Liver (tissue), 9 donors: ENCODE measurements around the gene CHST13. TPM values are rescaled to one million over a fixed set of nuclear protein-coding genes. Genes with fewer than 3 reads are reported as not detected.

Experiments
- DNase-seq: peaks from one replicate; pipeline ENCODE4 v3.0.0-alpha.2; 2017; ENCODE audit warnings: low spot score
- H3K27ac ChIP-seq, 2 donors: one replicate each; pipeline ENCODE4 v1.7.0; 2013; ENCODE audit warnings: inconsistent platforms in 2 of 2, low read length in 2 of 2, control low read depth in 1 of 2, low read depth in 1 of 2, mild to moderate bottlenecking in 1 of 2
- H3K27me3 ChIP-seq, 4 donors: one replicate each; pipeline versions ENCODE4 v1.6.1 to v1.7.0; 2013; ENCODE audit warnings: low read length in 3 of 4, inconsistent platforms in 1 of 4, mild to moderate bottlenecking in 1 of 4, moderate library complexity in 1 of 4; ENCODE audit not compliant: control insufficient read depth in 4 of 4, insufficient read depth in 4 of 4
- H3K36me3 ChIP-seq, 4 donors: one replicate each; pipeline versions ENCODE4 v1.6.1 to v1.7.0; 2013; ENCODE audit warnings: low read length in 3 of 4, mild to moderate bottlenecking in 3 of 4, low read depth in 1 of 4, moderate library complexity in 1 of 4; ENCODE audit not compliant: control insufficient read depth in 4 of 4, insufficient read depth in 3 of 4
- H3K4me1 ChIP-seq, 4 donors: one replicate each; pipeline versions ENCODE4 v1.6.1 to v1.7.0; 2013; ENCODE audit warnings: low read length in 3 of 4, mild to moderate bottlenecking in 3 of 4, moderate library complexity in 1 of 4; ENCODE audit not compliant: control insufficient read depth in 4 of 4, insufficient read depth in 4 of 4
- H3K4me3 ChIP-seq, 3 donors: one replicate each; pipeline versions ENCODE4 v1.6.1 to v1.7.0; 2013; ENCODE audit warnings: low read length in 3 of 3, control low read depth in 1 of 3, low read depth in 1 of 3, mild to moderate bottlenecking in 1 of 3
- H3K9ac ChIP-seq, 2 donors: one replicate each; pipeline ENCODE4 v1.7.0; 2013; ENCODE audit warnings: low read length in 2 of 2, mild to moderate bottlenecking in 2 of 2, moderate library complexity in 2 of 2, control low read depth in 1 of 2, low read depth in 1 of 2
- H3K9me3 ChIP-seq, 4 donors: one replicate each; pipeline versions ENCODE4 v1.6.1 to v1.7.0; 2013; ENCODE audit warnings: low read length in 3 of 4; ENCODE audit not compliant: control insufficient read depth in 4 of 4
- ATF3 ChIP-seq: IDR thresholded peaks from 2 replicates; pipeline ENCODE4 v1.6.1; 2016; ENCODE audit warnings: antibody characterized with exemption
- CTCF ChIP-seq: fragments of 150-350 bp; IDR thresholded peaks from 2 replicates; pipeline ENCODE4 v1.5.1; 2017; ENCODE audit warnings: improper control_type of control experiment, low read depth, low read length; ENCODE audit not compliant: missing input control
- EGR1 ChIP-seq, 2 donors: IDR thresholded peaks; 2 replicates each; pipeline ENCODE4 v1.6.1; 2016 to 2018; ENCODE audit warnings: antibody characterized with exemption in 2 of 2, low read depth in 2 of 2
- FOXA1 ChIP-seq: IDR thresholded peaks from 2 replicates; pipeline ENCODE4 v1.6.1; 2016; ENCODE audit warnings: antibody characterized with exemption
- FOXA2 ChIP-seq: IDR thresholded peaks from 2 replicates; pipeline ENCODE4 v1.6.1; 2016; ENCODE audit warnings: antibody characterized with exemption
- GABPA ChIP-seq, 2 donors: IDR thresholded peaks in 1 of 2; conservative IDR thresholded peaks in 1 of 2; 2 replicates each; pipeline ENCODE4 v1.6.1; 2016; ENCODE audit warnings: antibody characterized with exemption in 2 of 2, mild to moderate bottlenecking in 1 of 2, moderate library complexity in 1 of 2
- HNF4A ChIP-seq, 2 donors: conservative IDR thresholded peaks; 2 replicates each; pipeline ENCODE4 v1.6.1; 2016; ENCODE audit warnings: antibody characterized with exemption in 2 of 2, mild to moderate bottlenecking in 2 of 2
- HNF4G ChIP-seq: IDR thresholded peaks from 2 replicates; pipeline ENCODE4 v1.6.1; 2016; ENCODE audit warnings: antibody characterized with exemption
- JUND ChIP-seq, 2 donors: IDR thresholded peaks; 2 replicates each; pipeline ENCODE4 v1.6.1; 2016; ENCODE audit warnings: antibody characterized with exemption in 2 of 2
- MAX ChIP-seq: IDR thresholded peaks from 2 replicates; pipeline ENCODE4 v1.6.1; 2016; ENCODE audit warnings: antibody characterized with exemption
- NR2F2 ChIP-seq: IDR thresholded peaks from 2 replicates; pipeline ENCODE4 v1.6.1; 2016; ENCODE audit warnings: antibody characterized with exemption
- RAD21 ChIP-seq, 2 donors: IDR thresholded peaks; 2 replicates each; pipeline ENCODE4 v1.6.1; 2016; ENCODE audit warnings: antibody characterized with exemption in 2 of 2, mild to moderate bottlenecking in 2 of 2
- REST ChIP-seq: IDR thresholded peaks from 2 replicates; pipeline ENCODE4 v1.6.1; 2016; ENCODE audit warnings: antibody characterized with exemption, mild to moderate bottlenecking
- RXRA ChIP-seq, 2 donors: IDR thresholded peaks; 2 replicates each; pipeline ENCODE4 v1.6.1; 2017 to 2018; ENCODE audit warnings: antibody characterized with exemption in 2 of 2, mild to moderate bottlenecking in 1 of 2
- SP1 ChIP-seq: IDR thresholded peaks from 2 replicates; pipeline ENCODE4 v1.6.1; 2018; ENCODE audit warnings: antibody characterized with exemption, mild to moderate bottlenecking
- TAF1 ChIP-seq: conservative IDR thresholded peaks from 2 replicates; pipeline ENCODE4 v1.6.1; 2016; ENCODE audit warnings: antibody characterized with exemption, mild to moderate bottlenecking
- YY1 ChIP-seq: IDR thresholded peaks from 2 replicates; pipeline ENCODE4 v1.6.1; 2016; ENCODE audit warnings: antibody characterized with exemption, mild to moderate bottlenecking
- ZBTB33 ChIP-seq: IDR thresholded peaks from 2 replicates; pipeline ENCODE4 v1.6.1; 2016; ENCODE audit warnings: antibody characterized with exemption
- WGBS: extraction: QIAGEN DNeasy Blood & Tissue Kit; methylation state at CpG from one replicate; pipeline ENCODE4 v1.1.7; 2013; 5-methylcytosine and 5-hydroxymethylcytosine counted together
- polyA plus RNA-seq, 2 donors: library from polyadenylated mRNA; stranded (reverse) in 1 of 2; unstranded in 1 of 2; fragments of 200-250 nt in 1 of 2; fragments of >200 nt in 1 of 2; fragmentation: Nextera tagmentation in 1 of 2; extraction: Ambion mirVana in 1 of 2; gene quantifications; one replicate each; pipeline versions ENCODE4 v1.2.1 to v1.2.3, GENCODE V29; 2013 to 2015
- total RNA-seq, 2 donors: library from RNA; depleted of rRNA; stranded (reverse); fragments of >200 nt; gene quantifications; one replicate each; pipeline ENCODE4 v1.2.3, GENCODE V29; 2014
- donor health status: healthy.
- donor health status: healthy.
- donor health status: healthy.
- donor health status: healthy.
- donor health status: healthy.

The CHST13 gene
- total and polyA plus RNA-seq, 4 donors: 19.7 to 39.1 (median 25.2) TPM

- TF ChIP-seq CTCF (no peak), RAD21 (IDR thresholded peaks at IDR 0.05) (no peak), EGR1 (IDR thresholded peaks at IDR 0.05; ENCODE audit: low read depth in 2 of 2) (no peak), RXRA (IDR thresholded peaks at IDR 0.05) (no peak), NR2F2 (no peak)
These were observed 25.5 kb upstream of the CHST13 start (continued) for GRCh38 chr3:126498461-126498860.

- Histone ChIP-seq H3K9ac (no peak overlapping the region), H3K36me3 (peaks cover 0 to 67% (median 29%) of the 10 kb centered on the region in 4 donors), H3K4me3 (no peak overlapping the region), H3K27ac (no peak overlapping the region), H3K27me3 (no peaks in the 10 kb centered on the region), H3K9me3 (no peaks in the 10 kb centered on the region), H3K4me1 (peaks cover 0 to 8% (median 0%) of the 10 kb centered on the region in 4 donors)
- TF ChIP-seq REST: no peak
- TF ChIP-seq TAF1: no peak
- 78% methylated on average over 10 of the region's 10 CpGs for WGBS
- no peak for DNase-seq
These were observed 25.0 kb upstream of the CHST13 start for GRCh38 chr3:126498929-126499328.

- Histone ChIP-seq H3K4me3 (no peak overlapping the region), H3K9ac (no peak overlapping the region), H3K9me3 (no peaks in the 10 kb centered on the region), H3K36me3 (peaks cover 0 to 67% (median 29%) of the 10 kb centered on the region in 4 donors), H3K27ac (no peak overlapping the region), H3K27me3 (no peaks in the 10 kb centered on the region), H3K4me1 (peaks cover 0 to 8% (median 0%) of the 10 kb centered on the region in 4 donors)
- 97% methylated on average over 9 of the region's 9 CpGs for WGBS
- no peak for DNase-seq
- TF ChIP-seq SP1: no peak
- TF ChIP-seq ZBTB33: no peak
- TF ChIP-seq HNF4A (conservative IDR thresholded peaks at IDR 0.05): no peak
- no peak for TF ChIP-seq GABPA (IDR thresholded peaks at IDR 0.05 in 1 of 2, conservative IDR thresholded peaks at IDR 0.05 in 1 of 2)
- TF ChIP-seq RAD21 (IDR thresholded peaks at IDR 0.05): no peak
- no peak for TF ChIP-seq RXRA (IDR thresholded peaks at IDR 0.05)
- TF ChIP-seq MAX: no peak
- no peak for TF ChIP-seq TAF1
- no peak for TF ChIP-seq CTCF
- TF ChIP-seq YY1: no peak
- TF ChIP-seq NR2F2: no peak
- no peak for TF ChIP-seq JUND (IDR thresholded peaks at IDR 0.05)
- no peak for TF ChIP-seq FOXA1
- no peak for TF ChIP-seq ATF3
- no peak for TF ChIP-seq EGR1 (IDR thresholded peaks at IDR 0.05; ENCODE audit: low read depth in 2 of 2)
- no peak for TF ChIP-seq FOXA2
- TF ChIP-seq HNF4G: no peak
These were observed 24.6 kb upstream of the CHST13 start for GRCh38 chr3:126499401-126499800.
